IPS DF 6.9 (cell line): ENCODE data around the gene PSG11.
"Not testable (repeated sequence)": the region's sequence is repeated elsewhere in the genome, so short reads cannot be mapped to it uniquely, and the experiment has no call there.

Experiments
- DNase-seq: peaks from one replicate; pipeline ENCODE4 v3.0.0-alpha.2; 2013; ENCODE audit warnings: low read depth, low spot score
- H3K27ac ChIP-seq: one replicate; pipeline ENCODE4 v1.5.1; 2013; ENCODE audit warnings: low read length, control low read depth
- H3K27me3 ChIP-seq: 2 replicates; pipeline ENCODE4 v1.6.1; 2013; ENCODE audit warnings: mild to moderate bottlenecking, low read length; ENCODE audit not compliant: control insufficient read depth, insufficient read depth
- H3K36me3 ChIP-seq: 2 replicates; pipeline ENCODE4 v1.6.1; 2013; ENCODE audit warnings: low read length; ENCODE audit not compliant: control insufficient read depth, insufficient read depth
- H3K4me1 ChIP-seq: 2 replicates; pipeline ENCODE4 v1.6.1; 2013; ENCODE audit warnings: low read length; ENCODE audit not compliant: control insufficient read depth, insufficient read depth
- H3K4me3 ChIP-seq: 2 replicates; pipeline ENCODE4 v1.5.1; 2013; ENCODE audit warnings: mild to moderate bottlenecking, low read length
- H3K9me3 ChIP-seq: 2 replicates; pipeline ENCODE4 v1.6.1; 2013; ENCODE audit warnings: low read length, inconsistent platforms; ENCODE audit not compliant: control insufficient read depth, insufficient read depth
- WGBS: extraction: QIAGEN DNeasy Blood & Tissue Kit; methylation state at CpG from one replicate; pipeline ENCODE4 v1.1.7; 2013; ENCODE audit warnings: mixed read lengths, missing lambda C conversion rate; ENCODE audit not compliant: insufficient read length, insufficient coverage; 5-methylcytosine and 5-hydroxymethylcytosine counted together

The PSG11 gene

GRCh38 chr19:43027985-43028384 lies 1.7 kb upstream of the PSG11 start:
- not testable (repeated sequence) for H3K27me3 ChIP-seq, H3K27ac ChIP-seq, H3K4me1 ChIP-seq, H3K9me3 ChIP-seq, H3K4me3 ChIP-seq, DNase-seq, H3K36me3 ChIP-seq
- WGBS, result no CpG with 5 or more reads among the region's 10 CpGs

DNA sequence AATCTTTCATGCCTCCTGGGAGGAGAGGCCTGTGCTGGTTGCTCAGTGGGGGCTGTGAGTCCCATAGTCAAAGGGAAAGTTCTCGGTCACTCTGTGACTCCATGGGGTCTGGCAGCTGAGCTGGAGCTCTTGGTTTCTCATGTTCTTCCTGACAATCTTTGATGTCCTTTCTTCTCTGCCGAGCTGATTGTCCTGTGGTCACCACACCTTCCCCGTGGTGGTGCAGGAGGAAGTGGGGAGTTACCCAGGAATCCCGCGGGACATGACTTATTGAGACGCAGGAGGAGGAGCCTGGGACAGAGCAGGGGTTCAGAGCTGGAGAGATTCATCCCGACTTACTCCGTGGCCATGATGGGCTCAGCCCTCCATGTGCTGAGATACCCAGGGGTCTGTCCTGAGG lies 792 bp upstream of the PSG11 start:
- not testable (repeated sequence) for H3K4me3 ChIP-seq, H3K27me3 ChIP-seq, H3K27ac ChIP-seq, DNase-seq, H3K9me3 ChIP-seq, H3K36me3 ChIP-seq, H3K4me1 ChIP-seq
- WGBS, result no CpG with 5 or more reads among the region's 8 CpGs

DNA sequence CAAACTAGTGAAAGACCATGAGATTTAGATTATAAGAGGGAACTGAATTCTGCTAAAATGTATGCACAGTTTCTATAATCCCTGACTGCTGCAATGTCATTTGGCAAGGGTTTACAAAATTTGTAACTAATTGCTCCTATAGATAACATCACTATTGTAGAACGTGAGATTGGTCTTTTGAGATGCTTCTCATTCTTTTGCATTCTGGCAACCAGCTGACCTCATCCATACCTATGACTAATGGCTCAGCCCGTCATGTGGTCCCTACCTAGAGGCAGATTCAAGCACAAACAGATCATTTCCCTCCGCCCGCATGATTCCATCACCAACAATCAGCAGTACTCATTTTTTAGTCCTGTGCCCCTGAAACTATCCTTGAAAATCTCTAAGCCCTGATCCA lies 4.2 kb downstream of the PSG11 start:
- not testable (repeated sequence) for H3K4me3 ChIP-seq, H3K27ac ChIP-seq, H3K9me3 ChIP-seq, H3K36me3 ChIP-seq, H3K27me3 ChIP-seq, H3K4me1 ChIP-seq, DNase-seq
- no CpG with 5 or more reads among the region's 4 CpGs for WGBS

GRCh38 chr19:43021629-43022028 lies 4.6 kb downstream of the PSG11 start:
- DNase-seq, H3K36me3 ChIP-seq, H3K27me3 ChIP-seq, H3K4me1 ChIP-seq, H3K9me3 ChIP-seq, H3K4me3 ChIP-seq, H3K27ac ChIP-seq: not testable (repeated sequence)
- WGBS, result no CpG with 5 or more reads among the region's 4 CpGs

DNA sequence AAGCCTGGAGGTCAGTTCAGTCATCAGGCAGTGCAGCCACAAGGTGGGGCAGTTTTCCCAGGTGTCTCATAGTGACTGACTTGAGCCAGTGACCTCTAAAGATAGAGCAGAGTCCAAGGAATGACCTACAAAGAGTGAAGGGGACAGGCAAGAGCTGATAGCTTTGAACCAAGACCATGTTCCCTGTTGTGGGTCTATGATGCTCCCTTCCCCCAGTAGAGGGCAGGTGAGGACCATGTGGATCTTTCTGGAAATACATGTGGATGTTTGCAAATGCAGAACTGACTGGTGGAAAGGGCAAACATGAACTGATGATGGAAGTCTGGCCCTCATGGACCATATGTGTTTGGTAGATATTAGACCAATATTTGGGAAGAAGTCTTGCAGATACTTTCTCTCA lies 6.7 kb downstream of the PSG11 start:
- DNase-seq, H3K4me3 ChIP-seq, H3K4me1 ChIP-seq, H3K9me3 ChIP-seq, H3K27ac ChIP-seq, H3K27me3 ChIP-seq, H3K36me3 ChIP-seq: not testable (repeated sequence)

DNA sequence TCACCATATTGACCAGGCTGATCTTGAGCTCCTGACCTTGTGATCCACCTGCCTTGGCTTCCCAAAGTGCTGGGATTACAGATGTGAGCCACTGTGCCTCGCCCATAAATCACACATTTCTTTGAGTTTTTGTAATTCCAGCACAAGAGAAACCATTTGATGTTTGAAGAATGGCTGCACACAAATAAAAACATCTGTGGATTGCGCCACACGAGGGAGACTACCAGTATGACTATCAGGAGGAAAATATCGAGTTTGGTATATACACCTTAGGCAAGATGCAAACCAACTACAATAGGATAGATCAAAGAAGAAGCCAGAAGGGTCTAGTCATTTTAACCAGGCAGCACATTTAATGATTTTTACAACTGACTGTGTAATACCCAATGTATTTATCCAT lies 20.4 kb downstream of the PSG11 start:
- H3K36me3 ChIP-seq, H3K9me3 ChIP-seq, DNase-seq, H3K4me3 ChIP-seq, H3K27ac ChIP-seq, H3K4me1 ChIP-seq, H3K27me3 ChIP-seq: not testable (repeated sequence)
- WGBS, result no CpG with 5 or more reads among the region's 4 CpGs

DNA sequence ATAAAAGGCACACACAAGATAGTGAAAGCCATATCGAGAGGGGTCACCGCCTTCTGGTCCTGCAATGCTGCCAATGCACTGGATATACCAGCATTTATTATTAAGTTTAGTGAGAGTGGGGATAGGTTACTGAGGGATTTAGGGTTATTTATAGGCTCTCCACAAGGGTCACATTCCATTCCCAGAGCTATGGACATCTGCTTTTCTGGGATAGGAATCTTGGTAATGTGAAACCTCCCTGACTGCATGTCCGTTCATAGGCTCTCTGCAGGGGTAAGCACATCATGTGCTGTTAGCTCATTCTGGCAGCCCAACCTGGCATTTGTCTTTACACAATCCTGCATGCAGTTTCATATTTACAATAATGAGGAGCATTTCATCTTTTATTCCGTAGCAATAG lies 21.4 kb downstream of the PSG11 start:
- no CpG with 5 or more reads among the region's 4 CpGs for WGBS
- not testable (repeated sequence) for DNase-seq, H3K9me3 ChIP-seq

DNA sequence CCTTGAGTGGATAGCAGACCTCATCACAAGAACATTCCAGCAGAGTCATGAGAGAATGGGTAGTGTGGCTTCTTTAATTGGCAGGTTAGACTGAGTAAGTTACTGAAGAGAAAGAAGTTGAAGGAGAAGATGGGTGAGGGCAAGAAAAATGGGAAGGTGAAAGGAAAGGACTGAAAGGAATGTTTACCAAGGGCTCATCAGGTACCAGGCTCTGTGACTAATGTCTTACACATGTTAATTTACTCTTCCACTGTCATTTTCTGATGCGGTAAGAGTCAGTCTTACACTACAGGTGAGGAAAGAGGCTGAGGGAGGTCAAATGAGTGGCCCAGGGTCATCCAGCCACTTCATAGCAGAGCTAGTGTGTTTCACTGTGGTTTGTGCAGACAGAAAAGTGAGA lies 22.6 kb downstream of the PSG11 start:
- not testable (repeated sequence) for H3K9me3 ChIP-seq, H3K4me3 ChIP-seq, H3K4me1 ChIP-seq, H3K27ac ChIP-seq, H3K36me3 ChIP-seq, DNase-seq, H3K27me3 ChIP-seq
- WGBS, result no CpG with 5 or more reads among the region's 1 CpG

More for the DNA sequence above, 21.4 kb downstream of the PSG11 start:
- not testable (repeated sequence) for H3K27ac ChIP-seq, H3K4me1 ChIP-seq, H3K36me3 ChIP-seq, H3K27me3 ChIP-seq, H3K4me3 ChIP-seq

- not testable (repeated sequence) for DNase-seq, H3K27me3 ChIP-seq, H3K4me1 ChIP-seq, H3K9me3 ChIP-seq, H3K27ac ChIP-seq, H3K4me3 ChIP-seq, H3K36me3 ChIP-seq
- no CpG with 5 or more reads among the region's 2 CpGs for WGBS
Measured at GRCh38 chr19:43002948-43003347, 23.3 kb downstream of the PSG11 start.

- no CpG with 5 or more reads among the region's 3 CpGs for WGBS
- not testable (repeated sequence) for H3K4me3 ChIP-seq, H3K27me3 ChIP-seq, H3K27ac ChIP-seq, H3K36me3 ChIP-seq, H3K9me3 ChIP-seq, H3K4me1 ChIP-seq, DNase-seq
Measured at GRCh38 chr19:42996161-42996560, 30.1 kb downstream of the PSG11 start.

- not testable (repeated sequence) for H3K4me1 ChIP-seq, H3K36me3 ChIP-seq, DNase-seq, H3K9me3 ChIP-seq, H3K4me3 ChIP-seq, H3K27ac ChIP-seq, H3K27me3 ChIP-seq
- WGBS, result no CpG with 5 or more reads among the region's 10 CpGs
Measured at GRCh38 chr19:42992029-42992604, 34.2 kb downstream of the PSG11 start.
